Gastrocnemius medialis (tissue), 4 donors: Measurements from ENCODE around the gene ARHGEF4. TPM values are rescaled to one million over a fixed set of nuclear protein-coding genes. Genes with fewer than 3 reads are reported as not detected.

Experiments used
- ATAC-seq, 2 donors: fragments of 150-250 bp; one replicate each; pipeline ENCODE4 v1.9.1; 2016
- DNase-seq, 2 donors: peaks; one replicate each; pipeline ENCODE4 v3.0.0-alpha.2; 2019
- H3K27ac ChIP-seq, 4 donors: fragments of 200-600 bp; sonication (generic); 1 replicate in 1 of 4; 2 replicates in 3 of 4; pipeline ENCODE4 v1.5.1; 2016 to 2018; ENCODE audit warnings: mild to moderate bottlenecking in 2 of 4, moderate library complexity in 1 of 4
- H3K27me3 ChIP-seq, 3 donors: fragments of 200-600 bp; sonication (generic) in 2 of 3; 1 replicate in 1 of 3; 2 replicates in 2 of 3; pipeline versions ENCODE4 v1.5.1 to v1.6.0; 2016 to 2019; ENCODE audit warnings: mild to moderate bottlenecking in 1 of 3, moderate library complexity in 1 of 3
- H3K36me3 ChIP-seq, 2 donors: fragments of 200-600 bp; sonication (generic) in 1 of 2; one replicate each; pipeline ENCODE4 v1.5.1; 2017 to 2018
- H3K4me1 ChIP-seq, 2 donors: fragments of 200-600 bp; sonication (generic) in 1 of 2; one replicate each; pipeline ENCODE4 v1.5.1; 2016 to 2017; ENCODE audit warnings: mild to moderate bottlenecking in 2 of 2
- H3K4me3 ChIP-seq, 4 donors: fragments of 200-600 bp; sonication (generic) in 3 of 4; 1 replicate in 1 of 4; 2 replicates in 3 of 4; pipeline ENCODE4 v1.5.1; 2016 to 2019; ENCODE audit warnings: mild to moderate bottlenecking in 2 of 4
- H3K9me3 ChIP-seq, 3 donors: fragments of 200-600 bp; sonication (generic) in 2 of 3; 1 replicate in 1 of 3; 2 replicates in 2 of 3; pipeline ENCODE4 v1.5.1; 2016 to 2019
- POLR2A ChIP-seq, 2 donors: fragments of 450-650 bp; IDR thresholded peaks; one replicate each; pipeline ENCODE4 v1.6.1; 2017; ENCODE audit warnings: antibody characterized with exemption in 2 of 2, mild to moderate bottlenecking in 2 of 2, moderate library complexity in 2 of 2
- in situ Hi-C, 4 donors: fragments of 200-750 bp; cut with MboI; loops; one replicate each; pipeline versions ENCODE4 v1.15.0 to v1.8.0; 2017; ENCODE audit warnings: low sequenced_read_pairs in 4 of 4
- intact Hi-C: fragments of 100-400 bp; cut with DNase I; formaldehyde crosslinking; loops from one replicate; pipeline ENCODE4 v1.15.1; 2023; ENCODE audit warnings: low total_unique reads
- total RNA-seq, 4 donors: library from RNA; depleted of rRNA; stranded (reverse); fragments of >200 nt; gene quantifications; one replicate each; pipeline versions ENCODE4 v1.1.0 to v1.2.3, GENCODE V29; 2016
- TF ChIP-seq, protein P1 (sequence below), 5 experiments: fragments of 450-650 bp in 3 of 5; fragments of 200-600 bp in 2 of 5; sonication (generic) in 2 of 5; IDR thresholded peaks in 4 of 5; conservative IDR thresholded peaks in 1 of 5; 1 replicate in 4 of 5; 2 replicates in 1 of 5; pipeline ENCODE4 v1.5.1; 2016 to 2019; ENCODE audit warnings: antibody characterized with exemption in 5 of 5, mild to moderate bottlenecking in 3 of 5, moderate library complexity in 3 of 5

ARHGEF4 gene
- total RNA-seq, 4 donors from 2014 or later = 1.0 to 14.8 (median 5.1) TPM

DNA sequence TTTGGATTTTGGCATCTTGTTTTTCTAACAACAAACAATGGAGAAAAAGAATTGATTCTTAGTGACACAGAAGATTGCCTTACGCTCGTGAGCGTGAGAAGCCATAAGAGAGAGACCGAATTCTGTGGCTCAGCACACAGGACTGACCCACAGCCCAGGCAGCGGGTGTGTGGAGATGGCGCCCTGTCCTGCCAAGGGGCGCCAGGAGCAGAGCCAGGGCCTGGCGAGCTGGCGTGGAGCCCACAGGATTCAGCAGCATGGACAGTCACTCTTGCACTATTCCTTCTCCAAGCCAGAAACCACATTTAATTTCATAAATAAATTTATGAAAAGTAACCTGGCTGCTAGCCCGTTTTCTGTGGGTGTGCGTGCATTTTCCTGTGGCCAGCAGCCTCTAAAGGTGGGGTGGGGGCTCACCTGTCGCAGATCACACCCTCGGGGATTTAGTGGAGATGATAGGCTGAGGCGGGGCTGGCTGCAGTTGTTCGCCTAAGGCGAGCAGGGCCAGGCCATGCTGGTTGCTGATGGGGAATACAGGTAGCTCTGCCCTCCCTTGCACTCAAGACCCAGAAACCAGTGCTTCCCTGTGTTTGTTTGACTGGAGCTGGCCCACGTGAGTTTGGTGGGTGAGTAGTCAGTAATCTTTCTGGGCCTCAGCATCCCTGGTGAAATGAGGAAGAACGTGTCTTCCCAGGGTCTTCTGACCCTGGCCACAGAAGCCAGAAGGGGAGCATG, 210.4 kb downstream of the ARHGEF4 start:
- Histone ChIP-seq H3K27me3 (no peaks in the 10 kb centered on the region), H3K4me3 (no peak overlapping the region), H3K4me1 (peaks cover 25% of the 10 kb centered on the region in 2 donors), H3K36me3 (peaks cover 0 to 30% of the 10 kb centered on the region in 2 donors), H3K9me3 (no peaks in the 10 kb centered on the region), H3K27ac (peak overlapping the region in 3 of 4 donors; percentile 55 to 68 (median 63))
- peak in 1 of 2 donors; percentile 47 for ATAC-seq
- in situ Hi-C loops = no loop called here
- no peak for TF ChIP-seq POLR2A (IDR thresholded peaks at IDR 0.05)
- TF ChIP-seq, protein P1, sequence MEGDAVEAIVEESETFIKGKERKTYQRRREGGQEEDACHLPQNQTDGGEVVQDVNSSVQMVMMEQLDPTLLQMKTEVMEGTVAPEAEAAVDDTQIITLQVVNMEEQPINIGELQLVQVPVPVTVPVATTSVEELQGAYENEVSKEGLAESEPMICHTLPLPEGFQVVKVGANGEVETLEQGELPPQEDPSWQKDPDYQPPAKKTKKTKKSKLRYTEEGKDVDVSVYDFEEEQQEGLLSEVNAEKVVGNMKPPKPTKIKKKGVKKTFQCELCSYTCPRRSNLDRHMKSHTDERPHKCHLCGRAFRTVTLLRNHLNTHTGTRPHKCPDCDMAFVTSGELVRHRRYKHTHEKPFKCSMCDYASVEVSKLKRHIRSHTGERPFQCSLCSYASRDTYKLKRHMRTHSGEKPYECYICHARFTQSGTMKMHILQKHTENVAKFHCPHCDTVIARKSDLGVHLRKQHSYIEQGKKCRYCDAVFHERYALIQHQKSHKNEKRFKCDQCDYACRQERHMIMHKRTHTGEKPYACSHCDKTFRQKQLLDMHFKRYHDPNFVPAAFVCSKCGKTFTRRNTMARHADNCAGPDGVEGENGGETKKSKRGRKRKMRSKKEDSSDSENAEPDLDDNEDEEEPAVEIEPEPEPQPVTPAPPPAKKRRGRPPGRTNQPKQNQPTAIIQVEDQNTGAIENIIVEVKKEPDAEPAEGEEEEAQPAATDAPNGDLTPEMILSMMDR (IDR thresholded peaks at IDR 0.05 in 4 of 5, conservative IDR thresholded peaks at IDR 0.05 in 1 of 5) = no peak
- DNase-seq = peak in 1 of 2 donors; percentile 41
- intact Hi-C loops = no loop called here

DNA sequence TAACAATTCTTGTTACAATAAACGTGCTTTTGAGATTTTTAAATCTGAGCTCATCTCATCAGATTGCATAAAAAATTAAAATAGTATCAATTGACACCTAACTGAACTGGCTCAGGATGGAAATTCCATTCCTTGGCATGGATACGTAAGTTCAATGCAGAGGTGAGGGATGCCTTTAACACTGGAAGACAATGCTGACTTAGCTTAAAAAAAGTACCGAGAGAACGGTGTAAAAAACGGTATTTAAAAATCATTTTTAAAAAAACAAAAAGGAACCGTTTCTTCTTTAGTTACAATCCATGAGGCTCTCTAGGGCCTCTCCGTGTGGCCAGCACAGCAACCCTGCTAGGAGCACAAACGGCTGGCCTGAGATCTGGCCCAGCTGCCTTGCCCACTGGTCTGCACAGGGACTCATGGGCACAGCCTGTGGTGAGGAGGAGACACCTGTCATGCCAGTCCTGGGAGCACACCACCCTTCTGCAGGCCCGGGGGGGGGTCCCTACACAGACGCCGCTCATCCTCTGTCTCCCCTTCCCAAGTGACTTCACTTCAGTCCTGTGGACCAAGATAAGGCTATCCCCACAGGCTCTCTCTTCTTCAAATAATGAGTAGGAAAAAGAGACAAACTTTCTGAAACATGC, 211.3 kb downstream of the ARHGEF4 start:
- peaks cover 0 to 39% of the 10 kb centered on the region in 2 donors for H3K36me3 ChIP-seq
- ATAC-seq = peak in 1 of 2 donors; percentile 30
- intact Hi-C loops = no loop called here
- H3K27me3 ChIP-seq = no peaks in the 10 kb centered on the region
- no peaks in the 10 kb centered on the region for H3K9me3 ChIP-seq
- H3K4me3 ChIP-seq = no peak overlapping the region
- TF ChIP-seq, protein P1 (IDR thresholded peaks at IDR 0.05 in 4 of 5, conservative IDR thresholded peaks at IDR 0.05 in 1 of 5) = no peak
- no peak for TF ChIP-seq POLR2A (IDR thresholded peaks at IDR 0.05)
- H3K27ac ChIP-seq = peak overlapping the region in 2 of 4 donors; percentile 27 to 68
- H3K4me1 ChIP-seq = peaks cover 25% of the 10 kb centered on the region in 2 donors
- DNase-seq = peak in 1 of 2 donors; percentile 44
- in situ Hi-C loops = no loop called here

GRCh38 chr2:131048641-131049040, 211.9 kb downstream of the ARHGEF4 start:
- ATAC-seq (no peak), DNase-seq (peak in 1 of 2 donors; percentile 23)
- in situ Hi-C loops = no loop called here
- intact Hi-C loops = no loop called here
- peak overlapping the region in 2 of 4 donors; percentile 27 to 68 for H3K27ac ChIP-seq
- no peak for TF ChIP-seq POLR2A (IDR thresholded peaks at IDR 0.05)
- TF ChIP-seq, protein P1 (IDR thresholded peaks at IDR 0.05 in 4 of 5, conservative IDR thresholded peaks at IDR 0.05 in 1 of 5) = no peak
- no peaks in the 10 kb centered on the region for H3K27me3 ChIP-seq
- no peaks in the 10 kb centered on the region for H3K9me3 ChIP-seq
- H3K36me3 ChIP-seq = peaks cover 0 to 43% of the 10 kb centered on the region in 2 donors
- peaks cover 25% of the 10 kb centered on the region in 2 donors for H3K4me1 ChIP-seq
- H3K4me3 ChIP-seq = no peak overlapping the region

- TF ChIP-seq, protein P1 (IDR thresholded peaks at IDR 0.05 in 4 of 5, conservative IDR thresholded peaks at IDR 0.05 in 1 of 5) = no peak
- no peak for TF ChIP-seq POLR2A (IDR thresholded peaks at IDR 0.05)
- Histone ChIP-seq H3K27me3 (no peaks in the 10 kb centered on the region), H3K36me3 (peaks cover 0 to 45% of the 10 kb centered on the region in 2 donors), H3K27ac (peak overlapping the region in 1 of 4 donors; percentile 68), H3K4me3 (no peak overlapping the region), H3K4me1 (peaks cover 25% of the 10 kb centered on the region in 2 donors), H3K9me3 (no peaks in the 10 kb centered on the region)
- in situ Hi-C loops (no loop called here), intact Hi-C loops (no loop called here)
- ATAC-seq = no peak
- DNase-seq = no peak
These were observed 212.5 kb downstream of the ARHGEF4 start for GRCh38 chr2:131049150-131049718.
